ENCODE measurements around the gene FAXC. TPM values are rescaled to one million over a fixed set of nuclear protein-coding genes. Genes with fewer than 3 reads are reported as not detected.

FAXC gene
- polyA plus RNA-seq, 1 of the 3 experiments (the other 2 are of a cell fraction) = 9.0 TPM

DNA sequence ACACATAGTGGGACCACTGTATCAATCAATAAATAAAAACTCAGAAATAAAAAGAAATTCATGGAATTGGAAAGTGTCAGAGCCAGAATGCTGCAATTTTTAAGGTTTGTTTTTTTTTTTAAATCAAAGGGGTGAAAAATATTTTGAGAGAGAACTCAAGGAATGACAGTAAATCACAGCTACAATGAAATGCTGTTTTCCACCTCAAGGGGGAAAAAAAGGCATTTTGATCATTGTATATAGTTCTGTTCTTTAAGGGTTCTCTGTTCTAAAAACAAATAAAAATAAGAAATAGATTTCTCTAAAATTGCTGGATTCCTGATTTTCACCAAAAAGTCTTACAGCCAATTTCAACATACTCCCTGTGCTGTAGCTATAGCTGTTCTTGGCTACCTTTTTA, 24.5 kb downstream of the FAXC start:
- H3F3A ChIP-seq (replicated peaks; ENCODE audit: insufficient read depth) = no peaks in the 10 kb centered on the region
- POLR2A ChIA-PET = no interaction called here
- H3K9me2 ChIP-seq = no peaks in the 10 kb centered on the region
- peaks cover 8 to 41% of the 10 kb centered on the region in 2 experiments for H3K36me3 ChIP-seq (replicated peaks in 1 of 2; ENCODE audit: control insufficient read depth in 1 of 2, insufficient read depth in 2 of 2, low read length in 1 of 2)
- no peaks in the 10 kb centered on the region for H3K9me3 ChIP-seq
- H3K4me2 ChIP-seq = no peak overlapping the region
- H3K4me1 ChIP-seq (ENCODE audit: control insufficient read depth in 1 of 2, insufficient read depth in 2 of 2, low read depth in 1 of 2, low read length in 1 of 2) = no peaks in the 10 kb centered on the region; a peak in 1 of 4 replicates
- no peaks in the 10 kb centered on the region for H3K27me3 ChIP-seq (ENCODE audit: insufficient read depth)
- CTCF ChIA-PET = interaction anchor here (1.0 to 1.7 kb wide), 5 partner anchors 9 to 27 kb away, joined by 3 to 6 read pairs (median 3); partner anchors contain the start of gene FAXC
- no peak overlapping the region for H3K4me3 ChIP-seq (ENCODE audit: low read depth in 2 of 2, low read length in 1 of 2)
- H2AFZ ChIP-seq (ENCODE audit: low read depth) = no peak overlapping the region
- no peak overlapping the region for H3K9ac ChIP-seq
- DNase-seq = no peak
- TF ChIP-seq RXRA (IDR thresholded peaks at IDR 0.05; ENCODE audit: borderline replicate concordance, low read depth) (no peak), MEF2A (IDR thresholded peaks at IDR 0.05; ENCODE audit: borderline replicate concordance, low read depth) (no peak), POLR2AphosphoS5 (IDR thresholded peaks at IDR 0.05; ENCODE audit: low read depth, low read length) (no peak), EP300 (IDR thresholded peaks at IDR 0.05; ENCODE audit: borderline replicate concordance in 1 of 2, low read depth in 1 of 2, low read length in 1 of 2) (no peak), YY1 (IDR thresholded peaks at IDR 0.05; ENCODE audit: low read depth) (no peak), CHD2 (IDR thresholded peaks at IDR 0.05; ENCODE audit: low read length, partially characterized antibody) (no peak), FOSL2 (IDR thresholded peaks at IDR 0.05; ENCODE audit: borderline replicate concordance, low read depth) (no peak), GABPA (IDR thresholded peaks at IDR 0.05; ENCODE audit: low read depth) (no peak)
- TF ChIP-seq, protein P1, sequence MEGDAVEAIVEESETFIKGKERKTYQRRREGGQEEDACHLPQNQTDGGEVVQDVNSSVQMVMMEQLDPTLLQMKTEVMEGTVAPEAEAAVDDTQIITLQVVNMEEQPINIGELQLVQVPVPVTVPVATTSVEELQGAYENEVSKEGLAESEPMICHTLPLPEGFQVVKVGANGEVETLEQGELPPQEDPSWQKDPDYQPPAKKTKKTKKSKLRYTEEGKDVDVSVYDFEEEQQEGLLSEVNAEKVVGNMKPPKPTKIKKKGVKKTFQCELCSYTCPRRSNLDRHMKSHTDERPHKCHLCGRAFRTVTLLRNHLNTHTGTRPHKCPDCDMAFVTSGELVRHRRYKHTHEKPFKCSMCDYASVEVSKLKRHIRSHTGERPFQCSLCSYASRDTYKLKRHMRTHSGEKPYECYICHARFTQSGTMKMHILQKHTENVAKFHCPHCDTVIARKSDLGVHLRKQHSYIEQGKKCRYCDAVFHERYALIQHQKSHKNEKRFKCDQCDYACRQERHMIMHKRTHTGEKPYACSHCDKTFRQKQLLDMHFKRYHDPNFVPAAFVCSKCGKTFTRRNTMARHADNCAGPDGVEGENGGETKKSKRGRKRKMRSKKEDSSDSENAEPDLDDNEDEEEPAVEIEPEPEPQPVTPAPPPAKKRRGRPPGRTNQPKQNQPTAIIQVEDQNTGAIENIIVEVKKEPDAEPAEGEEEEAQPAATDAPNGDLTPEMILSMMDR (IDR thresholded peaks at IDR 0.05) = no peak
- no peak overlapping the region for H3K27ac ChIP-seq (ENCODE audit: low read depth in 2 of 2, low read length in 1 of 2)
- no peaks in the 10 kb centered on the region for H3K79me2 ChIP-seq (ENCODE audit: insufficient read depth)
- H4K20me1 ChIP-seq (ENCODE audit: insufficient read depth) = no peaks in the 10 kb centered on the region

DNA sequence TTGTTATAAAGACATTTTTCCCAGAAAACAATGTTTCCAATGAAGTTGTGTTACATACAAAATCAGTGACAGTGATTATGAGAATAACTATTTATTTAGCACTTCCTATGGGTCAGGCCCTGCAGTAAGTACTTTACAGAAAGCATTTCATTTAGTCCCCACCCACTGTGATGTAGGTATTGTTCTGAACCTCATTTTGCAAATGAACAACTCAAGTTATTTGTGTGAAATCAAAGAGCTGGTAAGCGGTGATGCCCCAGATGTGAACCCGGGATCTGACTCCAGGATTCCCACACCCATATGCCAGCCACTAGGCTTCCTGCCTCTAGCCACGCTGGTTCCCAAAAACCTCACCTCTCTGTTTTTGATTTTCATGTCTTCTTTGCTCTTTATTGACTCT, 30.9 kb downstream of the FAXC start:
- no peak overlapping the region for H3K4me3 ChIP-seq (ENCODE audit: low read depth in 2 of 2, low read length in 1 of 2)
- no peak for DNase-seq
- H4K20me1 ChIP-seq (ENCODE audit: insufficient read depth) = no peaks in the 10 kb centered on the region
- H3K9ac ChIP-seq = no peak overlapping the region
- H3K27ac ChIP-seq (ENCODE audit: low read depth in 2 of 2, low read length in 1 of 2) = no peak overlapping the region
- H3K9me3 ChIP-seq = no peaks in the 10 kb centered on the region
- H3K4me2 ChIP-seq = no peak overlapping the region
- no peaks in the 10 kb centered on the region for H3K79me2 ChIP-seq (ENCODE audit: insufficient read depth)
- H3F3A ChIP-seq (replicated peaks; ENCODE audit: insufficient read depth) = no peaks in the 10 kb centered on the region
- POLR2A ChIA-PET = no interaction called here
- 100% methylated on average over 3 of the region's 3 CpGs for WGBS (ENCODE audit: low lambda C conversion rate)
- H3K36me3 ChIP-seq (replicated peaks in 1 of 2; ENCODE audit: control insufficient read depth in 1 of 2, insufficient read depth in 2 of 2, low read length in 1 of 2) = peaks cover 3 to 17% of the 10 kb centered on the region in 2 experiments
- H3K4me1 ChIP-seq (ENCODE audit: control insufficient read depth in 1 of 2, insufficient read depth in 2 of 2, low read depth in 1 of 2, low read length in 1 of 2) = no peaks in the 10 kb centered on the region
- no peaks in the 10 kb centered on the region for H3K9me2 ChIP-seq
- H2AFZ ChIP-seq (ENCODE audit: low read depth) = no peak overlapping the region
- CTCF ChIA-PET = no interaction called here
- no peaks in the 10 kb centered on the region for H3K27me3 ChIP-seq (ENCODE audit: insufficient read depth)
- TF ChIP-seq, protein P2, sequence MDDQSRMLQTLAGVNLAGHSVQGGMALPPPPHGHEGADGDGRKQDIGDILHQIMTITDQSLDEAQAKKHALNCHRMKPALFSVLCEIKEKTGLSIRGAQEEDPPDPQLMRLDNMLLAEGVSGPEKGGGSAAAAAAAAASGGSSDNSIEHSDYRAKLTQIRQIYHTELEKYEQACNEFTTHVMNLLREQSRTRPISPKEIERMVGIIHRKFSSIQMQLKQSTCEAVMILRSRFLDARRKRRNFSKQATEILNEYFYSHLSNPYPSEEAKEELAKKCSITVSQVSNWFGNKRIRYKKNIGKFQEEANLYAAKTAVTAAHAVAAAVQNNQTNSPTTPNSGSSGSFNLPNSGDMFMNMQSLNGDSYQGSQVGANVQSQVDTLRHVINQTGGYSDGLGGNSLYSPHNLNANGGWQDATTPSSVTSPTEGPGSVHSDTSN (IDR thresholded peaks at IDR 0.05) = no peak
- no peak for TF ChIP-seq RAD21 (IDR thresholded peaks at IDR 0.05; ENCODE audit: low read length)
- no peak for TF ChIP-seq GATA2 (CRISPR knock-in tag; IDR thresholded peaks at IDR 0.05)
- TF ChIP-seq CHD2 (IDR thresholded peaks at IDR 0.05; ENCODE audit: low read length, partially characterized antibody) = no peak
- no peak for TF ChIP-seq JUND (IDR thresholded peaks at IDR 0.05)
- no peak for TF ChIP-seq MXI1 (IDR thresholded peaks at IDR 0.05; ENCODE audit: low read depth, low read length)
- no peak for TF ChIP-seq SMC3 (IDR thresholded peaks at IDR 0.05; ENCODE audit: low read depth, low read length)
- TF ChIP-seq SIN3A (IDR thresholded peaks at IDR 0.05; ENCODE audit: borderline replicate concordance, low read depth, low read length) = no peak
- no peak for TF ChIP-seq FOSL2 (IDR thresholded peaks at IDR 0.05; ENCODE audit: borderline replicate concordance, low read depth)
- TF ChIP-seq, protein P1 (IDR thresholded peaks at IDR 0.05) = no peak
- TF ChIP-seq, protein P3, sequence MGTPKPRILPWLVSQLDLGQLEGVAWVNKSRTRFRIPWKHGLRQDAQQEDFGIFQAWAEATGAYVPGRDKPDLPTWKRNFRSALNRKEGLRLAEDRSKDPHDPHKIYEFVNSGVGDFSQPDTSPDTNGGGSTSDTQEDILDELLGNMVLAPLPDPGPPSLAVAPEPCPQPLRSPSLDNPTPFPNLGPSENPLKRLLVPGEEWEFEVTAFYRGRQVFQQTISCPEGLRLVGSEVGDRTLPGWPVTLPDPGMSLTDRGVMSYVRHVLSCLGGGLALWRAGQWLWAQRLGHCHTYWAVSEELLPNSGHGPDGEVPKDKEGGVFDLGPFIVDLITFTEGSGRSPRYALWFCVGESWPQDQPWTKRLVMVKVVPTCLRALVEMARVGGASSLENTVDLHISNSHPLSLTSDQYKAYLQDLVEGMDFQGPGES (IDR thresholded peaks at IDR 0.05; ENCODE audit: low read depth, low read length) = no peak
- no peak for TF ChIP-seq TAF1 (IDR thresholded peaks at IDR 0.05; ENCODE audit: borderline replicate concordance, low read depth, low read length)
- TF ChIP-seq ELF1 (IDR thresholded peaks at IDR 0.05) = no peak

All from SK-N-SH (cell line).